LHCN-M2 (cell line): ENCODE results near the gene BYSL. TPM values are rescaled to one million over a fixed set of nuclear protein-coding genes. Genes with fewer than 3 reads are reported as not detected.
A peak's percentile ranks its signal among the peaks of the same experiment; 100 is the strongest.
"Not testable (repeated sequence)": the region's sequence is repeated elsewhere in the genome, so short reads cannot be mapped to it uniquely, and the experiment has no call there.

Experiments
- DNase-seq: peaks from one replicate; pipeline ENCODE4 v3.0.0-alpha.2; 2012; ENCODE audit warnings: low read depth
- total RNA-seq: library from RNA; depleted of rRNA; stranded (reverse); fragments of >200 nt; gene quantifications from 2 replicates; pipeline ENCODE4 v1.2.3, GENCODE V29; 2014

Gene BYSL
- total RNA-seq, 1 experiment from 2014 or later: 23.7 TPM

DNA sequence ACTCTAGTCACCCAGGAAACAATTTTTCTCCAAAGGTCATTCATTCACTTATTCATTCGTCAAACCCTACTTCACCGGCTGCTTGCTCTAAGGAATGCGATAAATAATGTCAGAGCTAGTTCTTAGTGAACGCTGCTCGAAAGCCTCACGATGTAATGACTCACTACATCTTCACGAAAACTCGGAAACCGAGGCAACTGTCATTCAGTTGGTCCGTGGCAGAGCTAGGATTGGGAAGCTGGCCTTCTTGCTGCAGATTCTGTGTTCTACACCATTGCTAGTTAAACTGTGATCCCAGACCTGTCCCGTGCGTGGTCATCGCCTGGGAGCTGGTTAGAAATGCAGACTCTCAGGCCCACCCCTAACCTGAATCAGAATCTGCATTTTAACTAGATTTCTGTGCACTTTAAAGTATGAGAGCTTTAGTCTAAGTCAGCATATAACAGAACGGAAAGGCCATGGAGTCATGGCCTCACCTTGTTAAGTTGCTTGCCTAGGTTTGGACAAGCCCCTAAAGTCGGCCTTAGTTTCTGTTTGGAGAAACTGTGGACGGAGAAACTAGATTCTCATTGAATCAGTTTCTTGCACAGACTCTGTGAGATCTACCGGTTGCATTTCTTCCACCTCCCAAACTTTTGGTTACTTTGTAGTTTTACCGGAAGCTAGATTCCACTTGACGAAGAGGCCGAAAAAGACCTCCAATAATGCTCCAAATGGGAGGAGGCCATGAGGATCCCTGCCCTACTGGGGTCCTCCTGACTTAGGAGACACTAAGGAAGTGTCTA lies 21.0 kb downstream of the BYSL start:
- no peak for DNase-seq

DNA sequence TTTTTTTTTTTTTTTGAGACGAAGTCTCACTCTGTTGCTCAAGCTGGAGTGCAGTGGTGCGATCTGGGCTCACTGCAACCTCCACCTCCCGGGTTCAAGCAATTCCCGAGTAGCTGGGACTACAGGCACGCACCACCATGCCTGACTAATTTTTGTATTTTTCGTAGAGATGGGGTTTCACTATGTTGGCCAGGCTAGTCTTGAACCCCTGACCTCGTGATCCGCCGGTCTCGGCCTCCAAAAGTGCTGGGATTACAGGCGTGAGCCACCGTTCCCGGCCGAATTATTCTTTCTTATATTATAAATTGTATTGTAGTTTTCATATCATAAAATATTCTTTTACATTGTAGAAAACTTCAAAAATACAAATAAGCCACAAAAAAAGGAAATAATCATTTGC lies 21.6 kb downstream of the BYSL start:
- DNase-seq: not testable (repeated sequence)

DNA sequence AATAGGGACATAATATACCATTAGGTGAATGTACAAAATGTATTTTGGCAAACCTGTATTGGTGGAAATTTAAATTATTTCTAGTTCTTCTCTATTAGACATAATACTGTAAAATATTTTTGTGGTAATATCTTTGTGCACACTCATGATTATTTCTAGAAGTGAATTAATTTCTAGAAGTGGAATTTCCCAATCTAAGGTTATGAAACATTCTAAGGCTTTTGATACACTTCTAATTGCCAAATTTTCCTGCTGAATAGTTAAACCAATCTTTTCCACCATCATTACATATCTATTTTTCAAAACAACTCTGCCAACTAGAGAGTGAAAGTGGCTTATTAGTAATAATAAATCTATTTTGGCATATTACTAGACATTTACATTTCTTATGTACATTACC lies 22.2 kb downstream of the BYSL start:
- DNase-seq: no peak

DNA sequence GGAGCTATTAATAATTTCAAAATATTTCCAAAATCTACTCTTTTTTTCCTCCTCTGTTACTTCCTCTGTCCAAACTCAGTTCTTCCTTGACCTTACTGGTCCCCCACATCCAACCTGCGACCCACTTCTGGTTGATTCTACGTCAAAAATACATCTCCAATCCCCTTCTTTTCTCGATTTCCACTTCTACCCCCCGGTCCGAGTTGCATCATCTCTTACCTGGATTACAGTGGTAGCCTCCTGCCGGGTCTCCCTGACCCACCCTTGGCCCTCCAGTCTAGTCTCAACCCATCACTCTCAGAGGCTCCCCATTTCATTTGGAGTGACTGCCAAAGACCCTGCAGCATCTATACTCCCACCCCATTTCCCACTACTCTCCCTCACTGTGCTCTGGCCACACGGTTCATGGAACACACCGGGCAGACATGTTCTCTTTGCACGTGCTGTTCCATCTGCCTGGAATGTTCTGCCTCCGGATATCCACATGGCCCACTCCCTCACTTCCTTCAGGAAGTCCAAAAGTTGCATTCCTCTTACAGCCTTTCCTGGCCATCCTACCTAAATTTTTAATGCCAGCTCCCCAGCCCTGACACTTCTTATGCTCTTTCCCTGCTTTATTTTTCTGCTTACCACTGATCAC lies 26.4 kb downstream of the BYSL start:
- DNase-seq: no peak

DNA sequence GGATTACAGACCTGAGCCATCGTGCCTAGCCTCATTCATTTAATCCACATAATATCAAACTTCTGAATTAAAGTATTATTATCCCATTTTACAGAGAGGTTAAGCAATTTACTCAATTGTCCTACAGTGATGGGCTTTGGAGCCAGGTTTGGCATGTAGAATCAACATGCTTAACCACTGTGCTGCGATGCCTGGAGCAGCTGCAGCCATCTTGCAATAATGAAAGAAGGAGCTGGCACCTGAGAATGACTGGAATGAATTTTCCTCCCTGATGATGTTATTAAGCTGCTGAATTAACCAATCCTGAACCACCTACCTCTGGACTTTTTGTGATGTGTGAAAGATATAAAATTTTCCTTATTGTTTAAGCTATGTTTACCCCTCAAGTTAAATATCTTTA lies 33.4 kb downstream of the BYSL start:
- DNase-seq: no peak

DNA sequence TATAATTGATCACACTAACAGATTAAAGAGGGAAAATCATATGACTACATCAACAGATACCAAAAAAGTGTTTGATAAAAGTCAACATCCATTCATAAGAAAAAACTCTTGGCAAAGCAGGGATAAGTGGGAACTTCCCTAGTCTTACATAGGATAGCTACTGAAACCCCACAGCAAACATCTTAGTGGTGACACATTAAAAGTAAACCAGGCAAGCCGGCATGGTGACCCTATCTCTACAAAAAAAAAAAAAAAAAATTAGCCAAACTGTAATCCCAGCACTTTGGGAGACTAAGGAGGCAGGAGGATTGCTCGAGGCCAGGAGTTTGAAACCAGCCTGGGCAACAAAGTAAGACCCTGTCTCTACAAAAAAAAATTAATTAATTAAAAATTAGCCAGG lies 34.1 kb downstream of the BYSL start:
- DNase-seq: no peak

DNA sequence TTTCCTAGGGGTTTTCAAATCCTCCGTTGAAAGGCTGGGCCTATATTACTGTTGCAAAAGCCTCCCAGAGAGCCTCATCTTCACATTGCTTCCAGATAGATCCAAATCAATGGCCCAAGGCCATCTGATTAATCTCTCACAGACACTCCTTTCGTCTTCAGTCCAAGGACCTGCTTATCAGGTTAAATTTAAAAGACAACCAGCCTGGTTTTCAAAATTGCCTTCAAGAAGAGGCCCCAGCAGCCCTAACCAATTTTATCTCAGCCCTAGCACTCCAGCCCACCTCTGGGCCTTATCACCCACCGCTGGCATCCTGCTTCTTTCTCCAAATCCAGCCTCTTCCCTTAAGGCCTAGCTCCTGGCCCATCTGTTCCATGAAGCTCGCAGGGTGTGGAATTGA lies 35.8 kb downstream of the BYSL start:
- DNase-seq: no peak

DNA sequence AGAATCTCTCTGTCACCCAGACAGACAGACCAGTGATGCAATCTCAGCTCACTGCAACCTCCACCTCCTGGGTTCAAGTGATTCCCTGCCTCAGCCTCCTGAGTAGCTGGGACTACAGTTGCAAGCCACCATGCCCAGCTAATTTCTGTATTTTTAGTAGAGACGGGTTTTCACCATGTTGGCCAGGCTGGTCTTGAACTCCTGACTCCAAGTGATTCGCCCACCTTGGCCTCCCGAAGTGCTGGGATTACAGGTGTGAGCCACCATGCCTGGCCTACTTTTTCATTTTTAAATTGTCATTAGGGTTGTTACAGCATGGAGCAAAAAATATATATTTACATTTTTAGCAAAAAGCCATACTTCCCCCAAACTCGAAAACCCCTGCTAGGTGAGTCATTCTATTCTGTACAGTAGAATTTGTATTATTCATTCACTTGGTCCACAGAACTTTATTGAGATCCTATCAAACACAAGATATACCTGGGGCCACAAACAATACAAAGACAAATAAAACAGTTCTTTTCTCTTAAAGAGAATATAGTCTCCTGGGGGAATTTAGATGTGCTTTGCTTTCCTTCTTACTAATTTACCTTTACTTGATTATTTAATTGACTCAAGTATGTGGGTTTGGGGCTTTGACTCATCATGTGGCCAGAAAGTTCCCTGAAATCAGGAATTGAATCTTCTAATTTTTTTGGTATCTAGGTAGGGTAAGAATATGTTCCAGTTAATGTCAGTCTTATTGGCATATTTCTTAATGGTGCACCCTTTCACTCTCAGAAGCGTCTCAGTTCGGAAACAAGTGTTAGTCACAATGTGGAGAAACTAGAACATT lies 36.9 kb downstream of the BYSL start:
- no peak for DNase-seq

DNA sequence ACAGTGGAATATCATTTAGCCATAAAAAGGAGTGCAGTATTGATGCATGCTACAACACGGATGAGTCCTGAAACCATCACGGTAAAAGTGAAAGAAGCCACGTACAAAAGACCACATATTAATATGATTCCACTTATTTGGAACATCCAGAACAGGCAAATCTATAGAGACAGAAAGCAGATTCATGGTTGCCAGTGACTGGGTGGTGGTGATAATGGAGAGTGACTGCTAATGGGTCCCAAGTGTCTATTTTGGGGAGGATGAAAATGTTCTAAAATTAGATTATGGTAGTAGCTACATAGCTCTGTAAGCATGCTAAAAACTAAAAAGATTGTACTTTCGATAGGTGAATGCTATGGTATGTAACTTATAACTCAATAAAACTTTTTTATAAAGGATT lies 38.7 kb downstream of the BYSL start:
- no peak for DNase-seq

DNA sequence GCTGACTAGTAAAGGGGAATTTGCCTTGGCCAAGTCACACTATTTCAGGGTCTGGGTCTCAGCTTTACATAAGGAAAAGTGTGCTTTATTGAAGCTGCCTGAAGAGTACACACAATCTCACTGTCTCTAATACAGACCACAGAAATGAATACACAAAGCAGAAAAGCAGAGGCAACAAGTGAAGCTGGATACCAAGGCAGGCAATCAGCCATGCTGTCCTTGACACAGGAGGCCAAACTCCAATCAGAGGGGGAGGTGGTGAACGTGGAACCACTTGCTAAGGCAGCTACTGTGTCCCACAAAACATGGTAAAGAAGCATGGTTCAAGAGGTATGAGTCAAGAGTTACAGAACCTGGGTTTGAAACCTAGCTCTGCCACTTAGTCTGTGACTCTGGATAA lies 42.1 kb downstream of the BYSL start:
- no peak for DNase-seq

DNA sequence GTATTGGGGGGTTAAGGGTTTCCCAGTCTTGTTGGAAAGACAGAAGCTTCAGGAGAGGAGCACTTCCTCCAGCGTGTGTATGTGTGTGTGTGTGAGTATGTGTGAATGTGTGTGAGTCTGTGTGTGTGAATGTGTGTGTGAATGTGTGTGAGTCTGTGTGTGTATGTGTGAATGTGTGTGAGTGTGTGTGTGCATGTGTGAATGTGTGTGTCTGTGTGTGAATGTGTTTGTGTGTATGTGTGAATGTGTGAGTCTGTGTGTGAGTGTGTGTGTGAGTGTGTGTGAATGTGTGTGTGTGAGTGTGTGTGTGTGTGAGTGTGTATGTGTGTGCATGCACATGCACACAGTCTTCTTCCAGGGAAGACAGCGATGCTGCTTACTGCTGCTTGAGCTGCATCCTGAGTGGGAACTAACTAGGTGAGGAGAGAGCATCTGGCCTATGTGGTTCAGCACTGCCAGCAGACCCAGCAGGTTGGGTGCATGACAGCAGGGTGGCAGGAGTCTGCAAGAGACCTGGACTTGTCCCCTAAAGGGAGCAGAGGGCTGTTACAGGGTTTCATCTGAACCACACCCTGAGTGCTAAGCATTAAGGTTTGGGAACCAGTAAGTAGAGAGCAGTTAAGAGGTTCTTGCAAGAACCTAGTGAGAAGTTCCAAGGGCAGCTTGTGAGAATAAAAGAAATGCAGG lies 43.0 kb downstream of the BYSL start:
- no peak for DNase-seq

DNA sequence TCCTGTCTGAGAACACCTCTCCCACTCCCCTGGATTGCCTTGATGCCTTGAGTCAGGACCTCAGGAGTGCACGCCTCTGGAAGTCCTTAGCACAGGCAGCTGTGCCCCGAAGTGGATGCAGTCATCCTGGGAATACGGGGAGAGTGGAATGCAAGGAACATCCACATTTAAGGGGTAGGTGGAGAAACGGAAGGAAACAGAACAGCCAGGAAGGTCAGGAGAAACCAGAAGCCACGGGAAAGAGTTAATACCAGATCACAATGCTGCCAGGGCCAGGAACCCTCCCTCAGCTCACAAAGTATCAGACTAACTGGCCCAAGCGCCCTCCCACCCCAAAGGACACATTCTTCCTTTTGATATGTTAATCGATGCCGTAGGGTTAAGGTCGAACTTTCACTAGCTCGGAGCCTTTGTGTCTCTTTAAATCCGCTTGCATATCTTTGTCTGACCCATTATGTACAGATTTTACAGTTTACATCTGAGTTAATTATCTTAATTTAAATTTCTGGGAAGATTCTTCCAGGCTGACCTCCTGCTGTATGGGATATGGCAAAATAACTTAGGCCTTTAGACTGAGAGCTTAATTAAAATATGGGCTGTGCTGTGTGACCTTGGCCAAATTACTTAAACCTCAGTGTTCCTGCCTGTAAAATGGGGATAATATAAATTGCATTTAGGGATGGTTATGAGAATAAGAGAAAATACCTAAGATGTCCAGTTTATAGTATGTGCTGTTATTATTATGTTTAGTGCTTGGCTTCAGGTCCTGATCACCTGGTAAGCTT lies 44.3 kb downstream of the BYSL start:
- no peak for DNase-seq

DNA sequence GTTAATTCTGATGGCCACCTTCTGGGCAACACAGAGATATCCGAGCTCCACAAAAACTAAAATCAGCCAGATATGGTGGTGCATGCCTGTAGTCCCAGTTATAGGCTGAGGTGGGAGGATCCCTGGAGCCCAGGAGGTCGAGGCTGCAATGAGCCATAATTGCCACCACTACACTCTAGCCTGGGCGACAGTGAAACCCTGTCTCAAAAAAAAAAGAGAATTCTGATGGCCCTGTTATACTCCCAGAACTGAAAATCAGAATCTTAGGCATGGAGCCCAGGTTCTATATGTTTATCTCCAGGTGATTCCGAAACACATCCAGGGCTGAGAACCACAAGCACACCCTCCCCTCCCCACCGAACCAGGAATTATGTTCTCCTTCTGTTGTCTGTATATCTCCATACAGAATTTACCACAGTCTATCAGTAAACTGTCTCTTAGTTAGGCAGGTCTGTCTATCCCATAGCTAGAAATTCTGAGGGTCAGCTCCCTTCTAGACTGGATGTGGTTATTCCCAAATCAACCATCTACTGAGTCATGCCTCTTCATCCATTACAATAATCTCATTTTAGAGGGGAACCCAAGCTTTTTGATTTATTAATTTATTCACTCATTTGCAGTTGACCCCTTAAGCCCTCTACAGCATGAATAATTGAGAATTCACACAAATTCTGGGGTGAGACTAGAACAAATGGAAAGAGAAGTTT lies 45.1 kb downstream of the BYSL start:
- DNase-seq: peak; percentile 19

DNA sequence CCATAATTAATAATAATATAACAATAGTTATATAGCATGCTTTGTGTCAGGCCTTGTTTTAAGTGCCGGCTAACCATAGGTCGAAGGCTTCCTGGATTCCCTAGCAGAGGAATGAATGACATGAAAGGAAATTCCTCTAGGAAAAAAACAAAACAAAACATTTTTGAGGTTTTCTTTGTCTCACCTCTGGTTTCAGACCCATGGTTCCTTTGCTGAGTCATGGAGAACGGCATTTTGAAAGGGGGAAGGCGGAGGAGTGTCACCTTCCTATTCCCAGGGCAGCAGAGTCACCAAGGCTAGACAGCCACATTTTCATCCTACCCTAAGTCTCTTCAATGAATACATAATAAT lies 45.6 kb downstream of the BYSL start:
- peak; percentile 79 for DNase-seq

DNA sequence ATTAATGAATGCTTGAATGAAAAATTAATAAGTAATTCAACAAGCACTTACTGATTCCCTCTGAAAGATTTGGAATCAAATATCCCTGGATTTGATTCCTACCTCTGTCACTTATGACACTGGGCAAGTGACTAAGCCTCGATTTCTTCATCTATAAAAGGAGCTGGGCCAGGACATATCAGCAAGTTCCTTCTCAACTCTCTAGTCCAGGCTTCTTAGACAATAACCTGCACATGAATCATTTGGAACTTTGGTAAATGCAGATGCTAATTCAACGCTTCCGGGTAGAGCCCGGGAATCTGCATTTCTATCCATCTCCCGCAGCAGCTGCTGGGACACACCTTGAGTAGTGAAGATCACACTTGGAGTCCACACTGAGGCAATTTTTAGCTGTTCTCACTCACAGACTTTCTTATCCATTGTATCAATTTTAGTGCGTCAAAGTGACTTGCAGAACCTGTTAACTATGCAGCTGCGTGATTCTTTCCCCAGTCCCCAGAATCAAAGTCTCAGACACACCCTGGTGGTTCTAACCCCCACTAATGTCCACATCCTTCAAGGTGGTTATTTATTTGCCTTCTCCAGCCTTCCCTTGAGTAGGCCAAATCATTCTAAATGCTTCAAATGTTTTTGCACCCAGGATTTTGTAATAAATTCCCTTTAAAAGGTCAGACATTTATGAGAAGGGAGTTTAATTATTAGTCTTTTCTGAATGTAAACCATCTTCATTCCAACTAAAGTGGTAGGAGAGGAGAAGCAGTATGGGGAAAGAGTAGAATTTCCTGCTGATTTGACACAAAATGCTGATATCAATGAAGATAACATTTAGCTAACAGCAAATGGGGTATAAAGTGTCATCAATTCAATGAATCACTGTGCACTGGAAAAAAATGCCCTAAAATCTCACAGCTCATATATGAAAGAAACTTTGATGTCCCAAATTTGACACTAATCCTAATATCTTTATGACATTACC lies 46.3 kb downstream of the BYSL start:
- DNase-seq: peak; percentile 46

DNA sequence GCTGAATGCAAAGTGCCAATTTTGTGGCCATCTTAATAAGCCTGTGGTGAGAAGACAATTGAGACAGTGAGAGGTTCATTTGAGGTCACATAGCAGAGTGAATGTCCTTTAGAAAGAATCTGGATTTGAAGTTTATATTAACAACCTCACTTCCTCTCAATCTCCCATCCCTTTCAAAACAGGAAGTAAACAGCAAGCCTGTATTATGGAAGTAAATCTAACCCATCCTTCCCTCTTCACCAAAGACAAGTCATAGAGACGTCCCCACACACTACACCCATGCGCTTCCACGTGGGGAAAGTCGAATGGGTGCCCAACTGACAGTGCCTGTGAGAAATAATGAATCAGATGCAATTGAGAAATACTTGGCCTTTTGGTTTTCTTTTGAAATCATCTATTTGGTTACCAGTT lies 49.1 kb downstream of the BYSL start:
- peak; percentile 81 for DNase-seq

DNA sequence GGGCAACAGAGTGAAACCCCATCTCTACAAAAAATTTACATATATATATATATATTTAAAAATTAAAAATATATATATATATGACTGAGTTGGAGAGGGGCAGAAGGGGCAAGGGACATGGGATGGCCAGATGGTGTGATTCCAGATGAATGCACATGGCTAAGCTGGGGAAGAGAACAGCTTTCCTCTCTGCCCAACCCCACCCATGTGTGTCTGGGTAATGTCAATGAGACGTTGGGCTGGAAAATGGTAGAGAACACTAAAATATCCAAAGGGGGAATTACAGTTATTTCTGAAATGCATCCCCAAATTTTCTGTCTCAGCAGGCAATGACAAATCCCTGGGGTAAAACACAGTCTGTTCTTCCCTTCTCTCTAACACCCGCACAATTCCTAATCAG lies 51.5 kb downstream of the BYSL start:
- no peak for DNase-seq

DNA sequence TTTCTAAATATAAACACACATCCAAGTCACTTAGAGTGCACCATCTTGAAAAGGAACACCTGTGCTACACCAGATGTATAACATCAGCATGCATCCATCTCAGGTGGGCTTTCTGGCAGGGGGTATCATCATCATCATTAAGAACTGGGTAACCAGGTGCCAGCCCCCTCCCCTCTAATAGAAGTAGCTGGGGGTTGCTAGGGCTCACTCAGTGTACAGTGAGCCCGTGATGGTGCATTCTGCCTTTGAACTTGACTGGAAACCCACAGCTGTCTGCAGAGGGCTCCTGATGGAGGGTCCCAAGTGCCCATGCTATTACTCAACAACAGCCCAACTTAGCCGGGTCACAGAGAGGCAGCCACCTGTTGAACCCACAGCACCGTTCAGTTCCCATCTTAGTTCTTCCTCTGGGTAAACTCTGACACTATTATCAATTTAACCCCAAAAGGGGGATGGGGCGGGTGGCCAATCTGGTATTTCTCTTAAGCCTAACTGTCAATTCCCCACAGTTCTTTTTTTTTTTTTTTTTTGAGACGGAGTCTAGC lies 53.1 kb downstream of the BYSL start:
- DNase-seq: no peak

DNA sequence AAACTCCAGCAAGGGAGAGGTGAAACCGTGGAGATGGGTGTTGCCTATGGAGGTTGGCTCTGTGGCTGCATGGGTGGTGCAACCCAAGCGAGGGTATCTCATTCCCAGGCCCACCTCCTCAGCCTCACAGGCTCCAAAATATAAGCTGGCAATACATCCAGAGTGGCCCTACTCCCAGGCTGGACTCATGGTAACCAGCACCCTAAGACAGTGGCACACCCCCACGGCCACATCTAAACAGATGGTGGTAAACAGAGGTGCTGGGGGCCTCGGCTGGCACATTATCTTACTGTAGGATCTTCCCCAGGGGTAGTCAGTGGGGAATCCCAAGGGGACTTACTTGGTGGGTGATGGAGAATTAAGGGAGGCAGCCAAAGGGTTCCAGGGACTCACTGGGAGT lies 54.0 kb downstream of the BYSL start:
- DNase-seq: no peak
